ENCODE measurements around the gene SSR4.

Gene SSR4

GRCh38 chrX:153832728-153833127 lies 38.3 kb downstream of the SSR4 start:
- DNase-seq = no peak

DNA sequence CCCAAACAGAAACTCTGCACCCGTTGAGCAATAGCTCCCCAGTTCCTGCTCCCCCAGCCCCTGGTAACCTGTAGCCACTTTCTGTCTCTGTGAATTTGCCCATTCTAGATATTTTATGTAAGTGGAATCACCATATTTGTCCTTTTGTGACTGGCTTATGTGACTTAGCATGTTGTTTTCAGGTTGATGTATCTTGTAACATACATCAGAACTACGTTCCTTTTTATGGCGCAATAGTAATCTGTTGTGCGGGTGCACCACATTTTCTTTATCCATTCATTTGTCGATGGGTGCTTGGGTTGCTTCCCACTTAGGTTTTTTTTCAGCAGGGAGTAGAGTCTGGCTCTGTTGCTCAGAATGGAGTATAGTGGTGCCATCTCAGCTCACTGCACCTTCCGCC lies 42.5 kb downstream of the SSR4 start:
- no peak for DNase-seq

DNA sequence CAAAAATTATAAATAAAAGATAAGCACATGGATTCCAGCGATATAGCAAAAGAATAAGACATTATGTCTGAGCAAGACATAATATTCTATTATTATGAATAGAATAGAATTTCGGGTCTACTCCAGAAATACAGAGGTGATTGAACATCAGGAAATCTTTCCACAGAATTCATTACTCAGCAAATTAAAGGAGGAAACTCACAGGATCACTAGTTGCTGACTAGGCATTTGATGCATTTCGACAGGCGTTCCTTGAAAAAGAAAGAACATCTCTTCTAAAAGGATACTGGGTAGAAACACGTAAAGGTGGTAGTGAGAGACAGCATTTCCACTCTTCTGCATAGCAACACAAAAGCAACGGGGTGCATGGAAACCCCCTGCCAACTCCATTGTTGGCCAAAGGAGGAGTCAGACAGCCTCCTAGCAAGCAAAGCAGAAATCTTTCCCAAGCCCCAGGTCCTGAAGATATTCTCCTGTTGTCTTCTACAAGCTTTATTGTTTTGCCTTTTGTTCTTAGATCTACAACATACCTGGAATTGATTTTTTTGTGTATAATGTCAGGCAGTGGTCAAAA lies 50.1 kb downstream of the SSR4 start:
- no peak for DNase-seq

DNA sequence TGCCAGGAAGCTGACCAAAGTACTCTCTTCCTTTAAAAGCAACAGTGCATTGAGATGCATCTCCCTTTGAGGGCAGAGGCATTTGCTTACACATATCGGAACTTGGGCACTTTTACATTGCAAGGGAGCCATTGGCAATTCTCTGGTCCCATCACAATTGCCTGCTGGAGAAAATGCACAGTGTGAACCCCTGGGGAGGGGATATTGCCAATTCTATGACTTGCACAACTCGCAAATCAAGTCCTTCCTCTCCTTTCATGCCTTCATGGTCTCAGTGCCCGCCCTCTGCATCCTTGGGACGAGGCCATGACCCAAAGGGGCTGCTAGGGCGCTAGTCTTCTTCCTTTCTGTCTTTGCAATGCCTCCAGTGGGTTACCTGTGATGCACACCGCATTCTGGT lies 50.7 kb downstream of the SSR4 start:
- no peak for DNase-seq

DNA sequence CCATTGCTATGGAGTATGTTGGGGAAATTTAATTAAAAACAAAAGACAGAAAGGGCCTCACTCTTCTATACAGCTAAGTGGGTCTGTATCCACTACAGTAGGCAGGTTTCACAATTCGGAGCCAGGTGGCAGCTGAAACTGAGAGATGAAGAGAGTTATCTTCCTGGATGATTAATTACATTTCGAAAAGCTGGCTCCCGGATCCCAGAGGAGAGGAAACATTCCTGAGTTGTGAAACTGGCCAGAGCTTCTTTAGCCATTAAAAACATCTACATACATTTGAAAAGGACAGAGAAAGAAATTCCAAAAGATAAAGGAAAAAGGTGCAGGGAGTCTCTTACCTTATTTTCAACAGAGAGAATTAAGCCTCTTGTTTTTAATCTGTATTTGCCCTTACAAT lies 51.4 kb downstream of the SSR4 start:
- no peak for DNase-seq
